22Rv1 (cell line): ENCODE results near the gene NECTIN2.
"Not testable (repeated sequence)": the region's sequence is repeated elsewhere in the genome, so short reads cannot be mapped to it uniquely, and the experiment has no call there.

Experiments
- H3K27ac ChIP-seq: fragments of 450-650 bp; 2 replicates; pipeline ENCODE4 v1.5.1; 2017
- ZFX ChIP-seq: fragments of 450-650 bp; IDR thresholded peaks from 2 replicates; pipeline ENCODE4 v1.6.1; 2017; ENCODE audit warnings: antibody characterized with exemption, borderline replicate concordance
- TF ChIP-seq, protein P1 (sequence below): fragments of 450-650 bp; IDR thresholded peaks from 2 replicates; pipeline ENCODE4 v1.5.1; 2017; ENCODE audit warnings: mild to moderate bottlenecking

NECTIN2 gene

DNA sequence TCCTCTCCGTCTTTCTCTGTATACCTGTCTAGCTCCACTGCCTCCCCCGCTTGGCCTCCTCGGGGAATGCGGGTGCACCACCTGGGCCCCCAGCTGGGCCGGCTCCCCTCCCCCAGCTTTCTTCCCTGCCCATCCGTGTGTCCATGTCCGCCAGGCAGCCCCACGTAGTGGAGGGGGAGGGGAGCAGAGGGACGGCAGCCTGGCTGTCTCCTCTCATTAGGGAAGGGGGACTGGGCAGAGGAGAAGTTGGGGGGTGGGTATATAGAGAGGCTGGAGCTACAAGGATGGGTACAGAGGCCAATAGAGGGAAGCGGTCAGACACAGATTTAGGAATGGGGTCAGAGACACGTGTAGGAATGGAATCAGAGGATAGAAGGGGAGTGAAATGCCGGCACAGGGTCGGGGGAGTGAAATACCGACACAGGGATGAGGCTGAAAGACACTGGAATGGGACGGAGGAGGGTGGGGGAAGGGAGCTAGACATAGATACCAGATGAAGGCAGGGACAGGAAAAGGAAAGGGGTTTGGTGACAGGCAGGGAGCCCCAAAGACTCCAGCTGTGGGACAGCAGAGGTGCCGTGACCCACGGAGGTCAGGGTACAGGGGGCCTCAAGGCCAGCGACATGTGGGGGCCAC is 2.8 kb downstream of the NECTIN2 start:
- TF ChIP-seq, protein P1, sequence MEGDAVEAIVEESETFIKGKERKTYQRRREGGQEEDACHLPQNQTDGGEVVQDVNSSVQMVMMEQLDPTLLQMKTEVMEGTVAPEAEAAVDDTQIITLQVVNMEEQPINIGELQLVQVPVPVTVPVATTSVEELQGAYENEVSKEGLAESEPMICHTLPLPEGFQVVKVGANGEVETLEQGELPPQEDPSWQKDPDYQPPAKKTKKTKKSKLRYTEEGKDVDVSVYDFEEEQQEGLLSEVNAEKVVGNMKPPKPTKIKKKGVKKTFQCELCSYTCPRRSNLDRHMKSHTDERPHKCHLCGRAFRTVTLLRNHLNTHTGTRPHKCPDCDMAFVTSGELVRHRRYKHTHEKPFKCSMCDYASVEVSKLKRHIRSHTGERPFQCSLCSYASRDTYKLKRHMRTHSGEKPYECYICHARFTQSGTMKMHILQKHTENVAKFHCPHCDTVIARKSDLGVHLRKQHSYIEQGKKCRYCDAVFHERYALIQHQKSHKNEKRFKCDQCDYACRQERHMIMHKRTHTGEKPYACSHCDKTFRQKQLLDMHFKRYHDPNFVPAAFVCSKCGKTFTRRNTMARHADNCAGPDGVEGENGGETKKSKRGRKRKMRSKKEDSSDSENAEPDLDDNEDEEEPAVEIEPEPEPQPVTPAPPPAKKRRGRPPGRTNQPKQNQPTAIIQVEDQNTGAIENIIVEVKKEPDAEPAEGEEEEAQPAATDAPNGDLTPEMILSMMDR: no peak
- no peak for TF ChIP-seq ZFX
- H3K27ac ChIP-seq: no peak overlapping the region

DNA sequence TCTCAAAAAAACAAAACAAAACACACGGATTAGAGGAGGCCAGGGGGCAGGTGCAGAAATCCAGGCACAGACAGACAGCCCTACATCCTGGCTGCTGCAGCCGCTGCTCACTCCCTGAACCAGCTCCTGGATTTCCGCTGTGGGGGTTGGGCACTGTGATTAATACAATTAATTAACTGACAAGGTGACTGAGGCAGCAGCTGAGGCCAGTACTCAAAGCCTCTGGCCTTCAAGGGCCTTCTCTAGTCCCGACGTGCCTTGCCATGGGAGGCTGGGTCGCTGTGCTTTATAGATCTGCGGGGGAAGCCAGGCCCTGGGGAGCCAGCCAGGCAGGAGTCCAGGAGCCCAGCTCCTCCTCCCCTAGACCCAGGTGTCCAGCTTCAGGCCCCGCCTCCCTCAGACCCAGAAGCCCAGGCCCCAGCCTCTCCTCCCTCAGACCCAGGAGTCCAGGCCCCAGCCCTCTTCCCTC is 4.6 kb downstream of the NECTIN2 start:
- H3K27ac ChIP-seq: no peak overlapping the region
- no peak for TF ChIP-seq ZFX

DNA sequence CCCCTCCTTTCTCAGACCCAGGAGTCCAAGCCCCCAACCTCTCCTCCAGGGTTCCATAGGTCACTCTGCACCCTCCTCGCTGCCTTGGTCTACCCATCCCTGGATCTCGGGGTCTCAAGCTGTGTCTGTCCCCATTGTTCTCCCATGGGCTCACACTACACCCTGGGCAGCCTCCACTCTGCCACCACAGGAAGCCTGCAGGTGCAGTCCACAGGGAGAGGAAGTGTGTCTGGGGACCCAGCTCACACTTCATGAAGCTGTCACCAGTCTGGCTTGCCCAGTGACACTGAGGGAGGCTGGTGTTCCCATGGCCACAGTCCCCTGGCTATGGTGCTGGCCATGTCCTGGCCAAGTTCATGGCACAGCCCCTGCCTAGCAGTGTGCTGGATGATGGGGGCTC is 5.3 kb downstream of the NECTIN2 start:
- no peak for TF ChIP-seq ZFX
- TF ChIP-seq, protein P1: no peak
- no peak overlapping the region for H3K27ac ChIP-seq

DNA sequence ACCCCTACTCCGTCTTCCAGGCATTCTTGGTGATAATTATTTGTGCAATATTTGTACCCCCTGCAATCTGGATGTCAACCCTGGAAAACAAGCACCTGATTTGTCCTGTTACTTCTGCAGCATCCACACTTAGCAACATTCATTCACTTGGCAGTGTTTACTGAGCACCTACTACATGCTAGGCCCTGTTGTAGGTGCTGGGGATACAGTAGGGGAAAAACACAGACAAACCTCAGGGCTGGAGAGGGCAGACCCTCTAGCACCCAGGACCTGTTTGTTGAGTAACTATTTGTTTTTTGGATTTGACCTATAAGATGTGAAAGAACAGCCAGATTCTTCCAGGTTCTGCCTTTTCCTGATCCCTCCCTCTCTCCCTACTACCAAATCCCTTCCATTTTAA is 9.5 kb downstream of the NECTIN2 start:
- H3K27ac ChIP-seq: no peak overlapping the region
- TF ChIP-seq, protein P1: no peak
- no peak for TF ChIP-seq ZFX

DNA sequence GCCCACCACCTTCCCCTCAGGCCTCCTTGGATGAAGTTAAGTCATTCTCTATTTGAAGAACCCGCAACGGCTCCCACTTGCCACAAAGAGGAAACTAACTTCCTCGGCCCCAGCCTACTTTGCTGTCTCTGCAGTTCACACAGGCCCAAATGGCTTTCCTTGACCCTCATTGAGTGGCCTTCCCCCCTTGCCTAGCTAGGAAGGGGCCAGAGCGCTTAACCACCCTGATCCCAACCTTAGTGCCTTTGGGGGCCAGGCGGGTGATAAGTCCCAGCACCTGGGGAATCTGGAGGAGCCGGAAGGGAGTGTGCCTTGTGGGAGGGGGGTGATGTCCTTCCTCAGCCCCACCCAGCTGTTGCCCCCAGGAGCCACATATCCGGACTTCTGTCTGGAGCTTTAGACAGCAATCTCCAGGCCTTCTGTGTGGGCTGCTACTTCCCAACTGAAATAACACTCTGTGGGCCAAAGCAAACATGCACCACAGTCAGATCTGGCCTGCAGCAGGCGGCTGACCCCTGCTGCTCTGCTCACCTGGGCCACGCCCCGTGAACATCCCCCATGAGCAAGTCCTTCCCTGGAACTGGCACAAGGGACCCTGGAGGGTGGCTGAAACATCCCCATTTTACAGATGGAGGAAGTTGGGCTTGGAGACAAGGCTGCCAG is 10.5 kb downstream of the NECTIN2 start:
- TF ChIP-seq, protein P1: no peak
- TF ChIP-seq ZFX: no peak

DNA sequence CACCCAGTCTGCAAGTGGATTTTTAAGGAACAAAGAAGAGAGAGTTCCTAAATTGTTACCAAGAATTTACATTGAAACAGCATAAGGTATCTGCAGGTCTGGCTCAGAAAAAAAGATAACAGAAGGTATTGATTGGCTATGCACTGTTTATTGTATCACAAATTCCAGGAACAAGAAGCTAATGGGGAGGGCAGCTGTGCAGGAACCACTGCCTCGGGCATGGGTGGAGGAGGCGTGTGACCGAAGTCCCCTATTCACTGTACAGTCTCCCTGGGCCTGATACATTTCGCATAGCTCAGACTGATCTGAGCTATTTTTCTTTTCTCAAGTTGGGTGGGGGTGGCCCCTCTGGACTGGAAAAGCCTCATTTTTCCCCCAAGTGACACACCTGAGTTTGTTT is 11.7 kb downstream of the NECTIN2 start:
- peak overlapping the region; percentile 66 for H3K27ac ChIP-seq

More for the DNA sequence above, 10.5 kb downstream of the NECTIN2 start:
- peak overlapping the region; percentile 66 for H3K27ac ChIP-seq

DNA sequence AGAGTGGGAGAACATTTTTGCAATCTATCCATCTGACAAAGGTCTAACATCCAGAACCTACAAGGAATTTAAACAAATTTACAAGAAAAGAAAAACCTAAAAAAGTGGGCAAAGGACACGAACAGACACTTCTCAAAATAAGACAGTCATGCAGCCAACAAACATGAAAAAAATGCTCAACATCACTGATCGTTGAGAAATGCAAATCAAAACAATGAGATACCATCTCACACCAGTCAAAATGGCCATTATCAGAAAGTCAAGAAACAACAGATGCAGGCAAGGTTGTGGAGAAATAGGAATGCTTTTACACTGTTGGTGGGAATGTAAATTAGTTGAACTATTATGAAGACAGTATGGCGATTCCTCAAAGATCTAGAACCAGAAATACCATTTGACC is 15.5 kb downstream of the NECTIN2 start:
- H3K27ac ChIP-seq: not testable (repeated sequence)

More for the DNA sequence above, 11.7 kb downstream of the NECTIN2 start:
- TF ChIP-seq, protein P1: no peak
- no peak for TF ChIP-seq ZFX

DNA sequence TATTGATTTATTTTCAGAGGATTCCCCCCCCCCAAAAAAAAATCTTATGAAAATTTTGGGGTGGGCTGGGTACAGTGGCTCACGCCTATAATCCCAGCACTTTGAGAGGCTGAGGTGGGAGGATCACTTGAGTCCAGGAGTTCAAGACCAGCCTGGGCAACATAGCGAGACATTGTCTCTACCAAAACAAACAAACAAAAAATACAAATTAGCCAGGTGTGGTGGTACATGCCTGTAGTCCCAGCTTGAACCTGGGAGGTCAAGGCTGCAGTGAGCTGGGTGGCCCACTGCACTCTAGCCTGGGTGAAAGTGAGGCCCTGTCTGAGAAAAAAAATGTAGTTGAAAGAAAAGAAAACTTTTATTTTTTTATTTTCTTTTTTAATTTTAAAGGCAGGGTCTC is 17.9 kb downstream of the NECTIN2 start:
- no peak for TF ChIP-seq ZFX
- TF ChIP-seq, protein P1: no peak
- no peak overlapping the region for H3K27ac ChIP-seq
